ENCODE results near the gene CRNN.

DNA sequence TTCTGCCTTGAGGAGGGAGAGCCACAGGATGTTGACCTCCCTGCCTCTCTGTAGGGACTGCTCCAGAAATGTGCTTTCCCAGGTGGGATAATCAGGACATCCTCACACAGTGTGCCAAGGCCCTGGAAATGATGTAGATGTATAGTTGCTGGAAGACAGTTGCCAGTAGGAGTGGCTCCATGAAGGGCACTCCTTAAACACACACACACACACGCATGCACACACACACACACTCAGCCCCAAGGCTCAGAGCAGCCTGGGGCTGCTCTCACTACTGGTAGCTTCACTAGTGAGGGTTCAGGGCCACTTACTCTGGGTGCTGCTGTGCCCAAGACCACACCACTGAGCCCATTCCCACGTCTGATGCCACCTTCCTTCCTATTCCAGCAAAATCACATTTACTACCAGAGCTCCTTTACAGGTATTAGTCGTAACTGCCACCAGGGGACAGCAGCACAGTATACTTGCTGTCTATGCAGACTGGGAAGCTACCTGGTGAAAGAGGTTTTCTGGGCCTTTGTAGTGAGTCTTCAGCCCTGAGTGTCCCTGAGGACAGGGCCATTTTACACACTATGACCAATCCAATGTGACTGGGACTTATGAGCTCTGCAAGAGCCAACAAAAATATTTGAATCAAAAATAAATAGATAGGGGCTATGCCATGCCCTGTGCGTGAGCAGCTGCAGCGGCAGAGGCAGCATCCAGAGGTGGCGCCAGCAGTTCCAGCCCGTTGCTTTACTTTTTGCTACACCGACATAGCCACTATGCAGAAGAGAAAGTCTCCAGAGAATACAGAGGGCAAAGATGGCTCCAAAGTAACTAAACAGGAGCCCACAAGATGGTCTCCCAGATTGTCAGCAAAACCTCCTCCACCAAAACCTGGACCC lies 15.0 kb downstream of the CRNN start:
- TF ChIP-seq, protein P1, sequence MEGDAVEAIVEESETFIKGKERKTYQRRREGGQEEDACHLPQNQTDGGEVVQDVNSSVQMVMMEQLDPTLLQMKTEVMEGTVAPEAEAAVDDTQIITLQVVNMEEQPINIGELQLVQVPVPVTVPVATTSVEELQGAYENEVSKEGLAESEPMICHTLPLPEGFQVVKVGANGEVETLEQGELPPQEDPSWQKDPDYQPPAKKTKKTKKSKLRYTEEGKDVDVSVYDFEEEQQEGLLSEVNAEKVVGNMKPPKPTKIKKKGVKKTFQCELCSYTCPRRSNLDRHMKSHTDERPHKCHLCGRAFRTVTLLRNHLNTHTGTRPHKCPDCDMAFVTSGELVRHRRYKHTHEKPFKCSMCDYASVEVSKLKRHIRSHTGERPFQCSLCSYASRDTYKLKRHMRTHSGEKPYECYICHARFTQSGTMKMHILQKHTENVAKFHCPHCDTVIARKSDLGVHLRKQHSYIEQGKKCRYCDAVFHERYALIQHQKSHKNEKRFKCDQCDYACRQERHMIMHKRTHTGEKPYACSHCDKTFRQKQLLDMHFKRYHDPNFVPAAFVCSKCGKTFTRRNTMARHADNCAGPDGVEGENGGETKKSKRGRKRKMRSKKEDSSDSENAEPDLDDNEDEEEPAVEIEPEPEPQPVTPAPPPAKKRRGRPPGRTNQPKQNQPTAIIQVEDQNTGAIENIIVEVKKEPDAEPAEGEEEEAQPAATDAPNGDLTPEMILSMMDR (IDR thresholded peaks at IDR 0.05; ENCODE audit: insufficient read depth, low read length): peak; percentile 4
- TF ChIP-seq POLR2AphosphoS5 (IDR thresholded peaks at IDR 0.05; ENCODE audit: low read depth): no peak
- TF ChIP-seq, protein P2, sequence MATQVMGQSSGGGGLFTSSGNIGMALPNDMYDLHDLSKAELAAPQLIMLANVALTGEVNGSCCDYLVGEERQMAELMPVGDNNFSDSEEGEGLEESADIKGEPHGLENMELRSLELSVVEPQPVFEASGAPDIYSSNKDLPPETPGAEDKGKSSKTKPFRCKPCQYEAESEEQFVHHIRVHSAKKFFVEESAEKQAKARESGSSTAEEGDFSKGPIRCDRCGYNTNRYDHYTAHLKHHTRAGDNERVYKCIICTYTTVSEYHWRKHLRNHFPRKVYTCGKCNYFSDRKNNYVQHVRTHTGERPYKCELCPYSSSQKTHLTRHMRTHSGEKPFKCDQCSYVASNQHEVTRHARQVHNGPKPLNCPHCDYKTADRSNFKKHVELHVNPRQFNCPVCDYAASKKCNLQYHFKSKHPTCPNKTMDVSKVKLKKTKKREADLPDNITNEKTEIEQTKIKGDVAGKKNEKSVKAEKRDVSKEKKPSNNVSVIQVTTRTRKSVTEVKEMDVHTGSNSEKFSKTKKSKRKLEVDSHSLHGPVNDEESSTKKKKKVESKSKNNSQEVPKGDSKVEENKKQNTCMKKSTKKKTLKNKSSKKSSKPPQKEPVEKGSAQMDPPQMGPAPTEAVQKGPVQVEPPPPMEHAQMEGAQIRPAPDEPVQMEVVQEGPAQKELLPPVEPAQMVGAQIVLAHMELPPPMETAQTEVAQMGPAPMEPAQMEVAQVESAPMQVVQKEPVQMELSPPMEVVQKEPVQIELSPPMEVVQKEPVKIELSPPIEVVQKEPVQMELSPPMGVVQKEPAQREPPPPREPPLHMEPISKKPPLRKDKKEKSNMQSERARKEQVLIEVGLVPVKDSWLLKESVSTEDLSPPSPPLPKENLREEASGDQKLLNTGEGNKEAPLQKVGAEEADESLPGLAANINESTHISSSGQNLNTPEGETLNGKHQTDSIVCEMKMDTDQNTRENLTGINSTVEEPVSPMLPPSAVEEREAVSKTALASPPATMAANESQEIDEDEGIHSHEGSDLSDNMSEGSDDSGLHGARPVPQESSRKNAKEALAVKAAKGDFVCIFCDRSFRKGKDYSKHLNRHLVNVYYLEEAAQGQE (IDR thresholded peaks at IDR 0.05; ENCODE audit: insufficient replicate concordance, low read depth): no peak
